IMR-90 (cell line): Measurements from ENCODE around the gene CDK11B. TPM values are rescaled to one million over a fixed set of nuclear protein-coding genes. Genes with fewer than 3 reads are reported as not detected.

Experiments
- ATAC-seq: fragments of 200-7000 bp; cut with Tn5 transposase; 2 replicates; pipeline ENCODE4 v1.9.1; 2020; ENCODE audit warnings: low read depth, mild to moderate bottlenecking, moderate library complexity
- BruUV-seq: library from RNA; stranded (reverse); fragments of 400-500 nt; replicated peaks from 2 replicates; lab custom pipeline; 2021; lab: Mats Ljungman, UMichigan
- CTCF ChIA-PET: fragments of 300-600 bp; formaldehyde crosslinking; extraction: SDS; loops from one replicate; lab custom pipeline; 2021; ENCODE audit warnings: antibody characterized with exemption; lab: Yijun Ruan, JAX
- POLR2A ChIA-PET: fragments of 300-600 bp; sonication (Branson Sonifier 250); formaldehyde crosslinking; loops from one replicate; lab custom pipeline; 2022; ENCODE audit warnings: antibody characterized with exemption; ENCODE audit not compliant: unreplicated experiment; lab: Charles Lee
- DNase-seq: peaks from one replicate; pipeline ENCODE4 v3.0.0; 2013
- H2AFZ ChIP-seq: replicated peaks from 2 replicates; pipeline ENCODE3; 2013; ENCODE audit warnings: low read length, mild to moderate bottlenecking; ENCODE audit not compliant: poor library complexity
- H2AK5ac ChIP-seq: 2 replicates; pipeline ENCODE4 v1.6.1; 2013; ENCODE audit warnings: low read depth, low read length, inconsistent platforms
- H2AK9ac ChIP-seq: replicated peaks from 2 replicates; pipeline ENCODE3; 2013; ENCODE audit warnings: mild to moderate bottlenecking, low read depth, low read length, moderate library complexity; ENCODE audit not compliant: poor library complexity
- H2BK120ac ChIP-seq: 2 replicates; pipeline ENCODE4 v1.6.1; 2013; ENCODE audit warnings: low read depth, low read length, inconsistent platforms
- H2BK15ac ChIP-seq: 3 replicates; pipeline ENCODE4 v1.6.1; 2013; ENCODE audit warnings: low read depth, low read length, inconsistent platforms
- H2BK20ac ChIP-seq: 2 replicates; pipeline ENCODE4 v1.6.1; 2013; ENCODE audit warnings: low read depth, mild to moderate bottlenecking, inconsistent platforms, low read length, moderate library complexity
- H2BK5ac ChIP-seq: 2 replicates; pipeline ENCODE4 v1.6.1; 2013; ENCODE audit warnings: mild to moderate bottlenecking, low read depth, low read length, inconsistent platforms; ENCODE audit not compliant: poor library complexity, severe bottlenecking
- H3K14ac ChIP-seq: replicated peaks from 2 replicates; pipeline ENCODE4 v1.6.1; 2013; ENCODE audit warnings: low read depth, low read length, inconsistent platforms
- H3K18ac ChIP-seq: 2 replicates; pipeline ENCODE4 v1.6.1; 2013; ENCODE audit warnings: low read depth, low read length, control low read depth
- H3K23ac ChIP-seq: 2 replicates; pipeline ENCODE4 v1.6.1; 2013; ENCODE audit warnings: low read depth, low read length, inconsistent platforms
- H3K27ac ChIP-seq: 2 replicates; pipeline ENCODE4 v1.5.1; 2013; ENCODE audit warnings: mild to moderate bottlenecking, control low read depth, low read length; ENCODE audit not compliant: insufficient read depth
- H3K27me3 ChIP-seq: 2 replicates; pipeline ENCODE4 v1.6.1; 2013; ENCODE audit warnings: low read length; ENCODE audit not compliant: control insufficient read depth, insufficient read depth
- H3K36me3 ChIP-seq: 2 replicates; pipeline ENCODE4 v1.6.1; 2013; ENCODE audit warnings: low read length, mixed read lengths; ENCODE audit not compliant: control insufficient read depth, insufficient read depth
- H3K4ac ChIP-seq: 2 replicates; pipeline ENCODE4 v1.6.1; 2013; ENCODE audit warnings: low read depth, low read length, inconsistent platforms
- H3K4me1 ChIP-seq: 2 replicates; pipeline ENCODE4 v1.6.1; 2013; ENCODE audit warnings: low read length, mixed read lengths; ENCODE audit not compliant: control insufficient read depth, insufficient read depth
- H3K4me2 ChIP-seq: 2 replicates; pipeline ENCODE4 v1.6.1; 2013; ENCODE audit warnings: low read depth, mild to moderate bottlenecking, control low read depth, low read length, moderate library complexity
- H3K4me3 ChIP-seq: 2 replicates; pipeline ENCODE4 v1.5.1; 2013; ENCODE audit warnings: low read depth, mild to moderate bottlenecking, control low read depth, low read length, moderate library complexity; ENCODE audit not compliant: insufficient read depth
- H3K56ac ChIP-seq: 2 replicates; pipeline ENCODE4 v1.6.1; 2013; ENCODE audit warnings: low read length, inconsistent platforms; ENCODE audit not compliant: insufficient read depth; ENCODE audit errors: extremely low read depth
- H3K79me1 ChIP-seq, 2 experiments: 2 replicates each; pipeline ENCODE4 v1.6.1; 2013; ENCODE audit warnings: low read length in 2 of 2, inconsistent platforms in 1 of 2, low read depth in 1 of 2
- H3K9ac ChIP-seq: 2 replicates; pipeline ENCODE4 v1.6.1; 2013; ENCODE audit warnings: low read depth, low read length, control low read depth
- H3K9me1 ChIP-seq: 2 replicates; pipeline ENCODE4 v1.6.1; 2013; ENCODE audit warnings: low read length, inconsistent platforms; ENCODE audit not compliant: insufficient read depth
- H3K9me3 ChIP-seq: 2 replicates; pipeline ENCODE4 v1.6.1; 2013; ENCODE audit warnings: low read length; ENCODE audit not compliant: control insufficient read depth, insufficient read depth
- H4K20me1 ChIP-seq: 2 replicates; pipeline ENCODE4 v1.6.1; 2013; ENCODE audit warnings: low read length, inconsistent platforms; ENCODE audit not compliant: insufficient read depth
- H4K5ac ChIP-seq: 2 replicates; pipeline ENCODE4 v1.6.1; 2013; ENCODE audit warnings: mild to moderate bottlenecking, low read depth, low read length, control low read depth
- H4K8ac ChIP-seq, 2 experiments: 2 replicates each; pipeline ENCODE4 v1.6.1; 2013; ENCODE audit warnings: low read depth in 2 of 2, low read length in 2 of 2, control low read depth in 1 of 2, inconsistent platforms in 1 of 2
- H4K91ac ChIP-seq: 2 replicates; pipeline ENCODE4 v1.6.1; 2013; ENCODE audit warnings: low read depth, low read length, inconsistent platforms; ENCODE audit not compliant: insufficient read depth
- BHLHE40 ChIP-seq: fragments of 150-350 bp; IDR thresholded peaks from 2 replicates; pipeline ENCODE4 v1.6.1; 2016; ENCODE audit warnings: mild to moderate bottlenecking, low read depth, low read length
- CEBPB ChIP-seq: IDR thresholded peaks from 2 replicates; pipeline ENCODE4 v1.6.1; 2012; ENCODE audit warnings: low read depth, low read length, improper control_type of control experiment
- CHD1 ChIP-seq: IDR thresholded peaks from 2 replicates; pipeline ENCODE4 v1.6.1; 2012; ENCODE audit warnings: low read depth, low read length, improper control_type of control experiment
- FOS ChIP-seq: fragments of 150-350 bp; IDR thresholded peaks from 2 replicates; pipeline ENCODE4 v1.6.1; 2016; ENCODE audit warnings: low read depth, low read length
- MAFK ChIP-seq: IDR thresholded peaks from 2 replicates; pipeline ENCODE4 v1.6.1; 2012; ENCODE audit warnings: low read depth, low read length, improper control_type of control experiment
- MAZ ChIP-seq: IDR thresholded peaks from 2 replicates; pipeline ENCODE4 v1.6.1; 2012; ENCODE audit warnings: low read depth, mild to moderate bottlenecking, low read length, improper control_type of control experiment, moderate library complexity, borderline replicate concordance
- MXI1 ChIP-seq: IDR thresholded peaks from 2 replicates; pipeline ENCODE4 v1.6.1; 2012; ENCODE audit warnings: low read depth, mild to moderate bottlenecking, low read length, moderate library complexity, borderline replicate concordance
- NFE2L2 ChIP-seq: fragments of 150-350 bp; IDR thresholded peaks from 2 replicates; pipeline ENCODE4 v1.6.1; 2016; ENCODE audit warnings: low read depth, mild to moderate bottlenecking, low read length
- POLR2A ChIP-seq: IDR thresholded peaks from 2 replicates; pipeline ENCODE4 v1.6.1; 2012; ENCODE audit warnings: mild to moderate bottlenecking, low read depth, low read length
- RAD21 ChIP-seq: IDR thresholded peaks from 2 replicates; pipeline ENCODE4 v1.6.1; 2012; ENCODE audit warnings: low read length, improper control_type of control experiment
- RCOR1 ChIP-seq: IDR thresholded peaks from 2 replicates; pipeline ENCODE4 v1.6.1; 2012; ENCODE audit warnings: mild to moderate bottlenecking, low read length, improper control_type of control experiment; ENCODE audit not compliant: insufficient replicate concordance
- RFX5 ChIP-seq: IDR thresholded peaks from 2 replicates; pipeline ENCODE4 v1.8.0; 2012; ENCODE audit warnings: low read depth, mild to moderate bottlenecking, low read length, moderate library complexity
- SMC3 ChIP-seq: fragments of 150-350 bp; IDR thresholded peaks from 2 replicates; pipeline ENCODE4 v1.6.1; 2016; ENCODE audit warnings: low read depth, mild to moderate bottlenecking, antibody characterized with exemption, low read length, moderate library complexity
- WGBS, 2 experiments: methylation state at CpG; one replicate each; pipeline versions ENCODE4 v1.1.5 to v1.1.7; 2013; ENCODE audit warnings: missing lambda C conversion rate in 2 of 2; ENCODE audit not compliant: insufficient read length in 1 of 2; ENCODE audit errors: extremely low coverage in 2 of 2; 5-methylcytosine and 5-hydroxymethylcytosine counted together
- dilution Hi-C: fragments of 300-500 bp; cut with HindIII; formaldehyde crosslinking; loops from one replicate; pipeline ENCODE4 v1.14.3; 2018; ENCODE audit warnings: low sequenced_read_pairs; ENCODE audit not compliant: unreplicated experiment
- in situ Hi-C: fragments of 300-500 bp; cut with MboI; formaldehyde crosslinking; loops from 3 replicates; pipeline ENCODE4 v1.14.3; 2019; ENCODE audit warnings: low sequenced_read_pairs, inconsistent platforms, mixed read lengths
- intact Hi-C: fragments of 100-400 bp; cut with micrococcal nuclease; formaldehyde crosslinking; loops from 2 replicates; pipeline ENCODE4 v1.10.0; 2022
- polyA plus RNA-seq, 3 experiments: library from polyadenylated mRNA; depleted of rRNA; stranded (reverse); fragments of >200 nt; gene quantifications; 2 replicates each; pipeline ENCODE4 v1.2.3, GENCODE V29; 2012; ENCODE audit warnings: low replicate concordance in 1 of 3
- total RNA-seq: library from RNA; depleted of rRNA; stranded (reverse); fragments of >200 nt; gene quantifications from 2 replicates; pipeline ENCODE4 v1.2.3, GENCODE V29; 2012
- TF ChIP-seq, protein P1 (sequence below): conservative IDR thresholded peaks from 2 replicates; pipeline ENCODE4 v1.5.1; 2012; ENCODE audit warnings: mild to moderate bottlenecking, low read depth, low read length, improper control_type of control experiment
- TF ChIP-seq, protein P2 (sequence below): fragments of 150-350 bp; IDR thresholded peaks from 2 replicates; pipeline ENCODE4 v1.6.1; 2017; ENCODE audit warnings: mild to moderate bottlenecking, antibody characterized with exemption, low read length, low read depth
- TF ChIP-seq, protein P3 (sequence below): fragments of 150-350 bp; IDR thresholded peaks from 2 replicates; pipeline ENCODE4 v1.6.1; 2016; ENCODE audit warnings: low read depth, mild to moderate bottlenecking, low read length, moderate library complexity, borderline replicate concordance

Gene CDK11B
- total and polyA plus RNA-seq, 2 of the 4 experiments (the other 2 are of a cell fraction), result 8.2 to 19.1 TPM

DNA sequence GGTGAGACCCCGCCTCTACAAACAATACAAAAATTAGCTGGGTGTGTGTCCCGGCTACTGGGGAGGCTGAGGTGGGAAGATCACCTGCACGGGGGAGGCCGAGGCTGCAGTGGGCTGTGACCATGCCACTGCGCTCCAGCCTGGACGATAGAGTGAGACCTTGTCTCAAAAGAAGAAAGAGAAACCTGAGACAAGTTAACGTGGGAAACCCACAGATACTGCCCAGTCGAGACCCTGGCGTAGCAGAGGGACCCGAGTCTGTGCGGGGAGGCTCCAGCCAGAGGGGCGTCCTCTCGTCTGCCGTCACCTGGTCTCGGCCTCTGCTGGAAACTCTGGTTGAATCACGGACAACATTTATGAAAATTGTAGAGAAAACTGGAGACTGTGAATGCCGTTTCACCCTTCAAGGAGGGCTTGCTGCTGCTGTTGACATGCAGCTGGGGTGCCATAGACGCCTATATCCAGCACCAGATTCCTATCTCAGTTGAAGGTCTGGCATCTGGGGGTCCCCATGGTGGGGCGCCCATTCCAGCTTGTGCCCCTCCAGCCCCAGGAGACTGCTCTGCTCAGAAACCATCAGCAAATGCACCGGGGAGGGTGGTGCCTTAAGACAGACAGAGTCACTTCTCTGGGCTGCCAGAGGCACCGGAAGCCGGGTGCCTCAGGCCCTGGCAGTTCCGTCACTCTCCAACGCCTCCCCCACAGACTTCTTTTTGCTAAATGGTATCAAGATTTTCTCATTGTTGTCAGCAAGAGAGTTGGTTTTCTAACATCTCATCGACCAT is 13.6 kb upstream of the CDK11B start:
- Histone ChIP-seq H2AFZ (no peak overlapping the region), H4K5ac (no peak overlapping the region), H2AK9ac (no peak overlapping the region), H4K8ac (no peak overlapping the region), H3K9me1 (no peaks in the 10 kb centered on the region), H3K79me1 (peaks cover 8% of the 10 kb centered on the region in 2 experiments; a peak in 2 of 4 replicates), H3K4me3 (no peak overlapping the region), H3K23ac (no peak overlapping the region), H3K14ac (no peak overlapping the region), H3K56ac (no peak overlapping the region), H3K36me3 (peaks cover 47% of the 10 kb centered on the region), H2BK5ac (no peak overlapping the region), H4K91ac (no peak overlapping the region), H3K9me3 (no peaks in the 10 kb centered on the region), H3K4me1 (no peaks in the 10 kb centered on the region), H3K9ac (no peak overlapping the region), H2AK5ac (no peak overlapping the region), H3K27me3 (no peaks in the 10 kb centered on the region), H3K27ac (no peak overlapping the region), H2BK15ac (no peak overlapping the region), H2BK120ac (no peak overlapping the region), H2BK20ac (no peak overlapping the region), H4K20me1 (no peaks in the 10 kb centered on the region), H3K18ac (no peak overlapping the region), H3K4me2 (no peak overlapping the region), H3K4ac (no peak overlapping the region)
- intact Hi-C loops, result no loop called here
- no peak for ATAC-seq
- WGBS, 2 experiments, result 100% methylated on average over 6 of the region's 25 CpGs; no CpG with 5 or more reads in 1 of the 2 experiments
- in situ Hi-C loops, result no loop called here
- ChIA-PET CTCF (no interaction called here), POLR2A (no interaction called here)
- no TSS peak for BruUV-seq
- TF ChIP-seq POLR2A, result no peak
- TF ChIP-seq, protein P1, sequence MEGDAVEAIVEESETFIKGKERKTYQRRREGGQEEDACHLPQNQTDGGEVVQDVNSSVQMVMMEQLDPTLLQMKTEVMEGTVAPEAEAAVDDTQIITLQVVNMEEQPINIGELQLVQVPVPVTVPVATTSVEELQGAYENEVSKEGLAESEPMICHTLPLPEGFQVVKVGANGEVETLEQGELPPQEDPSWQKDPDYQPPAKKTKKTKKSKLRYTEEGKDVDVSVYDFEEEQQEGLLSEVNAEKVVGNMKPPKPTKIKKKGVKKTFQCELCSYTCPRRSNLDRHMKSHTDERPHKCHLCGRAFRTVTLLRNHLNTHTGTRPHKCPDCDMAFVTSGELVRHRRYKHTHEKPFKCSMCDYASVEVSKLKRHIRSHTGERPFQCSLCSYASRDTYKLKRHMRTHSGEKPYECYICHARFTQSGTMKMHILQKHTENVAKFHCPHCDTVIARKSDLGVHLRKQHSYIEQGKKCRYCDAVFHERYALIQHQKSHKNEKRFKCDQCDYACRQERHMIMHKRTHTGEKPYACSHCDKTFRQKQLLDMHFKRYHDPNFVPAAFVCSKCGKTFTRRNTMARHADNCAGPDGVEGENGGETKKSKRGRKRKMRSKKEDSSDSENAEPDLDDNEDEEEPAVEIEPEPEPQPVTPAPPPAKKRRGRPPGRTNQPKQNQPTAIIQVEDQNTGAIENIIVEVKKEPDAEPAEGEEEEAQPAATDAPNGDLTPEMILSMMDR, result no peak
- no peak for TF ChIP-seq CHD1
- no peak for TF ChIP-seq BHLHE40
- no peak for TF ChIP-seq CEBPB
- no peak for TF ChIP-seq RCOR1
- no peak for TF ChIP-seq RFX5
- TF ChIP-seq, protein P2, sequence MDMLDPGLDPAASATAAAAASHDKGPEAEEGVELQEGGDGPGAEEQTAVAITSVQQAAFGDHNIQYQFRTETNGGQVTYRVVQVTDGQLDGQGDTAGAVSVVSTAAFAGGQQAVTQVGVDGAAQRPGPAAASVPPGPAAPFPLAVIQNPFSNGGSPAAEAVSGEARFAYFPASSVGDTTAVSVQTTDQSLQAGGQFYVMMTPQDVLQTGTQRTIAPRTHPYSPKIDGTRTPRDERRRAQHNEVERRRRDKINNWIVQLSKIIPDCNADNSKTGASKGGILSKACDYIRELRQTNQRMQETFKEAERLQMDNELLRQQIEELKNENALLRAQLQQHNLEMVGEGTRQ, result no peak
- no peak for TF ChIP-seq NFE2L2
- TF ChIP-seq MAZ, result no peak
- TF ChIP-seq SMC3, result no peak
- no peak for TF ChIP-seq RAD21
- no peak for TF ChIP-seq MAFK
- TF ChIP-seq, protein P3, sequence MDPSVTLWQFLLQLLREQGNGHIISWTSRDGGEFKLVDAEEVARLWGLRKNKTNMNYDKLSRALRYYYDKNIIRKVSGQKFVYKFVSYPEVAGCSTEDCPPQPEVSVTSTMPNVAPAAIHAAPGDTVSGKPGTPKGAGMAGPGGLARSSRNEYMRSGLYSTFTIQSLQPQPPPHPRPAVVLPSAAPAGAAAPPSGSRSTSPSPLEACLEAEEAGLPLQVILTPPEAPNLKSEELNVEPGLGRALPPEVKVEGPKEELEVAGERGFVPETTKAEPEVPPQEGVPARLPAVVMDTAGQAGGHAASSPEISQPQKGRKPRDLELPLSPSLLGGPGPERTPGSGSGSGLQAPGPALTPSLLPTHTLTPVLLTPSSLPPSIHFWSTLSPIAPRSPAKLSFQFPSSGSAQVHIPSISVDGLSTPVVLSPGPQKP, result no peak
- TF ChIP-seq MXI1, result no peak
- TF ChIP-seq FOS, result no peak
- DNase-seq, result no peak
- dilution Hi-C loops, result no loop called here
